HG02852 (cell line): ENCODE measurements around the gene DDX51.

Experiments
- ATAC-seq: cut with Tn5 transposase; IDR thresholded peaks from one replicate; pipeline ENCODE4 v1.9.1; 2021; ENCODE audit warnings: mild to moderate bottlenecking, moderate library complexity; ENCODE audit not compliant: unreplicated experiment

The DDX51 gene

GRCh38 chr12:132094269-132094891 is 49.7 kb downstream of the DDX51 start:
- ATAC-seq = no peak

- no peak for ATAC-seq
These were observed 54.7 kb downstream of the DDX51 start for GRCh38 chr12:132089407-132089910.
